ENCODE measurements around the gene BCL2A1.
"Not testable (repeated sequence)": the region's sequence is repeated elsewhere in the genome, so short reads cannot be mapped to it uniquely, and the experiment has no call there.

The BCL2A1 gene

DNA sequence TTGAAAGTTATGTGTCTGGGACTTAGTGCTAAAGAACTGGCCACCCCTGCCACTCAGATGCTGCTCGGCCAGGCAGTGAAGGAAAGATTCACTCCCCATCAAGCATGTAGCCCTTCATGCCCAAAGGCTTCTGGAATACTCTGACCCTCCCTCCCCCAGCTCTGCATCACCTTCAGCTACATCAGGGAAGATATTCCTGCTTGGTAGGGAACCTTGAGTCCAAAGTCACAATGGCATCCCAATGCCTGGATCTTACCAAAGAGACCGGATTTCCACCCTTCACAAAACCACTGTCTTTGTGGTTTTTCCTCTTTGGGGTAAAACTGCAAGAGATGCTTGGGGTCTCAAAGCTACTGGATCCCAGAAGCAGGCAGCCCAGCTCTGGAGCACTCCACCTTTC lies 18.2 kb upstream of the BCL2A1 start:
- no peak for DNase-seq (ENCODE audit: low spot score)

DNA sequence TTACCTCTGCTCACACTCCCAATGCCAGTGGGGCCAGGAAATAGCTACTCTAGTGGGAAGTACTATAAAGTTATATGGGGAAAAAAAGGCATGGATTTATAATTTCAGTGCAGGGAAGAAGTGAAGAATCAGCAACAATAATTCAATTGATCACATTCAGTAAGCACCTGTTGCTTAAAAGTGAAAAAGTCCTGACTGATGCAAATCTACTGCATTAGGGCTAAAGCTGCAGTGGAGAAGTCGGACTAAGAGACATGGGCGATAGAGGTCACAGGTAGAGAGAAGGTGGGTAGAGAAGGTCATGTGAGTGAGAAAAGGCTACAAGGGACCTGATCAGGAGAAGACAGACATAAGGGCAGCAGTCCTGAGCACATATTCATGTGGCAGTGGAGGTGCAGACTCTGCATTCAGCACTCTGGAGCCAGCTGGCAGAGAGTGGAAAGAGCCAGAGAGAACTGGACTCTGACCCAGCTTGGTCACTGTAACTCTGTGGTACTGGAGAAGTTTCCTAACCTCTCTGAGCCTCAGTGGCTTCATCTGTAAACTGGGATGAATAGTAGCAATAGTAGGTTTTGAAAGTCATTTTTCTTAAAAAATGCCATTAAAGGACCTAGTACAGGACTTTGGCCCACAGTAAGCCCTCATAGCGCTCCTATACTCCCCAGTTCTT lies 17.6 kb upstream of the BCL2A1 start:
- no peak for DNase-seq (ENCODE audit: low spot score)

DNA sequence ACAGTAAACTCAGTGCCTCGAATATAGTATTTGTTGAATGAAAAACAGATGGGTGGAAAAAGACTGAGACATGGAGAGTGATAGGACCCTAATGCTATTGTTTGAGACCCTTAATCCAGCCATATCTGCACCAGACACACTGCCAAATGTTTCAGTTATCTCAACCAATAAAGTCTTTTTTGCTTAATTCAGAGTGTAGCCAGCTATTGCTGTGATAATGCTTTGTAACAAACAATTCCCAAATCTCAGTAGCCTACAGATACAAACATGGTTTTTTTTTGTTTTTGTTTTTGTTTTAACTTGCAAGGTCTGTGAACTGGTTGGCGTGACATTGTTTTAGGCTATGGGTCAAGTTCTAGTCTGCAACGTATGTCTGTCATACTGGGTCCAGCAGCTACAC lies 17.0 kb upstream of the BCL2A1 start:
- DNase-seq (ENCODE audit: low spot score): no peak

DNA sequence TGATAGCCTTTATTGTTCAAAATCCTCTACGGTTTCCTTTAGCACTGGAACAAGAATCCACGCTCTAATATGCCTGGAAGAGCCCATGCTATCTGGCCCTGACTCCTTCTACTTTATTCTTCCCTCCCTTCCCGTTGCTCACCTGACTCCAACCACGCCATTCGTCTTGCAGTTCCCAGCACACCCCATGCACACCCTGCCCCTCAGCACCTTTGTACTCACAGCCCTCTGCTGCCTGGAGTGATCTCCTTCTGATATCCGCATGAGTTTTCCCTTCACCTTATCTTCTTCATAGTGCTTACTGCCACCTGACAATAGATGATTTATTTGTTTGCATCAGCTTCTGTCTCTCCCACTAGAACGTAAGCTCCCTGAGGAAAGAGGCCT lies 16.6 kb upstream of the BCL2A1 start:
- no peak for DNase-seq (ENCODE audit: low spot score)

DNA sequence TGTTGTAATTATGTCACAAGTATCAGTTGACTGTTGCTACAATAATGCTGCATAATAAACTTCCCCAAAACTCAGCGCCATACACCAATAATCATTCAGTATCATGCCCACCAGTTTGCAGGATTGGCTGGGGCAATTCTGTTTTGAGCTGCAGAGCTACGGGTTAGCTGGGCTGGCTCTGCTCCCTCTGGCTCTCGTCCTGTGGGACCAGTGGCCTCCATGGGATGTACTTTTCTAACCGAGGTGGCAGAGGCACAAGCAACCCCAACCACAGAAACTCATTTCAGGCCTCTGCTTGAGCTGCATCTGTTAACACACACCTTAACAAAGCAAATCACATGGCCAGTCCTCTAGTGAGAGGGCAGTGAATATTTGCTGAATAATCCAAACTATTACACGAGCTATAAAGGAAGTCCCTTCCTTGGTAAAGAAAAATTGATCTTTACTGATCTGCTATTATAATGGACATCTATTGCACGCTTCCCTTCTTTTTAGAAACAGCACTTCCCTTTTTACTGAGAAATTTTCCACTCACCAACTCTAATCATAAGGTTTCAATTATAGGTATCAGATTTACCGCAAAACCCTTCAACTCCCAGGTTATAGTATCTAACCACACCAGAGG lies 10.9 kb upstream of the BCL2A1 start:
- no peak for DNase-seq (ENCODE audit: low spot score)

DNA sequence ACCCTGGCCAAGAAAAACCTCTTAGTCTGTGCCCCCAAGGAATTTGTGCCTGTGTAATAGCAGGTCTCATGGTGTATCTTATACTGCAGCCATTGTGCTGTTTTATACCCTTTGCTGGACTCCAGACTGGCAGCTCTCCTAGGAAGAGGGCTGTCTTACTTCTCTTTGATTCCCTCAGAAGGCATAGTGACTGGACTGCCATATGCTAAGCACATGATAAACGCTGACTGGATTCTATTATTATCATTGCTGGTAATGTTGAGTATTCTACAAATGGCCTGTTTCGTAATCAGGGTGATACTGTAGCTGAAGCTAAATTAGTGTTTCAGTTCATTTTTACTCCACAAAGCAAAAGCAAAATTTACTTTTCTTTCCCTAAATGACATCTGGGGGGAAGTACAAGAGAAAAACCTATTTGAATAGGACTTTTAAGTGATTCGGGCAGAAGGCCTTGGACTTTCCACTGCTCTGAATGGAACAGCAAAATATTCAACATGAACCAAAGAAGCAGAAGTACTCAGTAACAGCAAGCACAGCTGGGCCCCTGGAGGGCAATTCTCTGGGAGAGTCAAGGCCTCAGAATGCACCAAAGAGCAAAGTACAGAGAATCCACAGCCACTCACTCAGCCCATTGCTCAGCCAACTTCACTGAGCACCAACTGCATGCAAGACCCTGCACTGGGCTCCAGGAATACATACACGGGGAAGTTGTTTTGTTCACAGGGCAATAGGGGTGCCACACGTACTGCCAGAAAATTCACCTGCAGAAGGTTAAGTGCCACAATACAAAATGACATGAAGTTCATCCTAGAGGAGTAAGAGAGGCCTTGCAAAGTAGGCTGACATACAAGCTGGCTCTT lies 7.9 kb upstream of the BCL2A1 start:
- no peak for DNase-seq (ENCODE audit: low spot score)

DNA sequence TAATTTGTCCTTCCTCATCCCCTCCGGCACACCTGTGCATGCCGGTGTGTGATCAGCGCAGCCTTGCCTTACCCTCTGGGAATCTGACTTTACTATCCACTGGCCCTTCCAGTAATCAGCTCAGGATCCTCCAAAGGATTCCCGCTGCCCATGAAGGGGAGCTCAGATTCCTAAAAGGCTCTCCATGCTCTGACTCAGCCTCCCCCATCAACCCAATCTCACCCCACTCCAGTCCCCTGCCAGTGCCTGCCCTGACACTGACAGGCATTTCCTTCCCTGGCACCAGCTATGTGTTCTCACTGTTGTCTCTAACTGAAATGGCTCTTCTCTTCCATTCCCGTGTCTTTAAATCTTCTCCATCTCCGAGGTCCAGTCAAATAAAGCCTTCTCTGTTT lies 7.3 kb upstream of the BCL2A1 start:
- DNase-seq (ENCODE audit: low spot score): no peak

DNA sequence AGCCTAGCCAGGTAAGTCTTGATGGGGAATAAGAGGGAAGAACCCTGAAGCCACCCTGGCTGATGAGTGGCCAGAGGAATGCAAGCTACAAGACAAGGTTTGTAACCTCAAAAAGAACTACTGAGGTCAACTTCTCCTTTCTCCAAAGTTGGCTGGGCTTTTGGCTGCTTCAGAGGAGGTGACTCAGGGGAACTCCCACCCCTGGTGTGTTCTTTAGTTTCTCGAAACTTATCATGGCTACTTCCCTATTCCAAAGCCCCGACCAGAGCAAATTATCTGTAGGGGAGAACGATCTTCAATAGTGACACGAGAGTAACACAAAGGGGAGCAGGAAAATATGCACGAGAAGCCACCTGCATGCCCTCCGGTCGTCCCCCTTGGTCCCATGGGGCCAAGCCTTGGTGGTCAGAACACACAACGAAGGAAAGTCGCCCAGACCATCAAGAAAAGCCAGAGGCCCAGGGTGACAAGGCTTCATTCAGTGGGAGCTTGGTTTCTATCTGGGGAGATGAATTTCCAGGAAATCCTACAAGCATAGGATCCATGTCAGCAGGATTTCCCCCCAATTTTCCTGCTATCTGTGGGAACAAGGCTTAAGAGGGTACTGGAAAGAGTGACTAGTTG lies 6.5 kb upstream of the BCL2A1 start:
- no peak for DNase-seq (ENCODE audit: low spot score)

DNA sequence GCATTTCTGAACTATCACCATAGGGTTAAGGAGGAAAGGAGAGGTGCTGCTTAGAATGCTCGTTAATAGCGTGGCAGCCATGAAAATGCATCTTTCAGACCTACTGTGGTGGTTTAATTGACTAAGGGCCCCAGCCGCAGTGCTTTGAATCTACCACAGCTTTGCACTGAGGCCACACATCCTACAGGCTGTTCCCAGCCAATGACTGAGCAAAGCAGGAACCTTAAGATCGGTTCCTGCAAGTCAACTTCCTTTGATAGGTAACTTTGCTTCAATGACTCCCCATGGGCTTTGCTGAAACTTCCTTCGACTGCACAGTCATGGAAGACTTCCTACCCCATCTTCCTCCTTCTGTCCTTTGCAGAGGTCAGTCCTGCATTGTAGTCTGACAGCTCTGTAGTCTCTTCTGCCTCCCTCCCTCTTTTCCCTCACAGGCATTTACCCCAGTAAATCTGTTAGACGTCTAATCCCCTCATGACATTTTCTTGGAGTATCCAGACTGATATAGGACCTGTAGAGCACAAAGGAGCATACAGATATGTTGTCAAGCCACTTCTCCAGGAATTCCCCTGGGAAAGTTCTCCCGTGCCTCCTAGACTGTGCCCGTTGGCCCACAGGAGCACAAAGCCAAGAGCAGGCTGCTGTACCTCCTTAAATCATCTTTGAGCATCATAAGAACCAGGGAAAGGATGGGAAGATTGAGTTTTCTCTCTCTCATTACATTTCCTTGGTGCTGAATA lies 2.6 kb upstream of the BCL2A1 start:
- DNase-seq (ENCODE audit: low spot score): no peak

DNA sequence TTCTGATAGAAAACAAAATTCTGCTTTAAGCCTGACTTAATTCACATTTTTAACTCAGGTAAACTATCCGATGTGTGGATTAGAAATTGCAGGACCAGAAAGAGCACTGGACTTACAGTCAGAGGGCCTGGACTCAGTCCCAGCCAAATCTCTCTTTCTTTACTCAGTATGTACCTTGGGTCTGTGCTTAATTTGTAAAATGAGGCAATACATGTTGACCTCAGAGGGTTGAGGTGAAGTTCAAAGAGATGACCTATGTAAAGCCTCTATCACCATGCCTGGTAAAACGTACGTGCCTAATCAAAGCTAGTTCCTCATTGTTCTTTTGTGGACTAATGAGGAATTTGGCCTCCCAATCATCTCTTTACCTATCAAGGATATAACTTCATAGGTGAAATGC lies 1.9 kb upstream of the BCL2A1 start:
- no peak for DNase-seq (ENCODE audit: low spot score)

DNA sequence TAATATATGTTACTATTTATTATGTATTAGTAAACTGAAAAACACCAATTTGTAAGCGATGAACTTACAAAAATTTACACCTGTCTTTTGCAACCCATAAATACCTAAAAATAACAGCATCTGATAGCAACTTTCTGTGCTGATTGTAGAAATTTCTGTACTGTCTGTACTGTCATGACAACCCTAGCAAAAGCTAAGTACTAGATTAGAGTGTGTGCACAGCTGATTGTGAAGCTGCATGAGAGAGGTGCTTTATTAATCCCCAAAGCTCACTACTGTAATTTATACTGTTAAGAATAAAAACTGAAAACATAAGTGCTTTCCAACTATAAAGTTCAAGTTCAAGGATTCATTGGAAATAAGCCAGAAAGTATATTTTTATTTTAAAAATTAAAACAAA lies 815 bp downstream of the BCL2A1 start:
- no peak for DNase-seq (ENCODE audit: low spot score)

DNA sequence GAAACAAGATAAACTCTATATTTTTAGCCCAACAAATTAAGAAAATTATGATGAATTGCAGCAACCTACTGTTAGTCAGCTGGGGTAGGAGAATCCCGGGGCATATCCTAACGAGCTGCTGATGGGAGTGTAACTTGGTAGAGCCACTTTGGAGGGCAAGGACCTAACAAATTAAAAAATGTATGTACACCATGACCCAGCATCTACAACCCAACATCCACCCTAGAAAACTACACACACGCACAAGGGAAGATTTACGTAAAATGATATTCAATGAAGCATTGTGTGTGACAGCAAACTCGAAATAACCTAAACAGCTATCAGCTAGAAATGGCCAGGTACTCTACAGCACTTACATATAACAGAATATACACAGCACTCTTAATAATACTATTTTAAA lies 1.9 kb downstream of the BCL2A1 start:
- DNase-seq (ENCODE audit: low spot score): no peak

DNA sequence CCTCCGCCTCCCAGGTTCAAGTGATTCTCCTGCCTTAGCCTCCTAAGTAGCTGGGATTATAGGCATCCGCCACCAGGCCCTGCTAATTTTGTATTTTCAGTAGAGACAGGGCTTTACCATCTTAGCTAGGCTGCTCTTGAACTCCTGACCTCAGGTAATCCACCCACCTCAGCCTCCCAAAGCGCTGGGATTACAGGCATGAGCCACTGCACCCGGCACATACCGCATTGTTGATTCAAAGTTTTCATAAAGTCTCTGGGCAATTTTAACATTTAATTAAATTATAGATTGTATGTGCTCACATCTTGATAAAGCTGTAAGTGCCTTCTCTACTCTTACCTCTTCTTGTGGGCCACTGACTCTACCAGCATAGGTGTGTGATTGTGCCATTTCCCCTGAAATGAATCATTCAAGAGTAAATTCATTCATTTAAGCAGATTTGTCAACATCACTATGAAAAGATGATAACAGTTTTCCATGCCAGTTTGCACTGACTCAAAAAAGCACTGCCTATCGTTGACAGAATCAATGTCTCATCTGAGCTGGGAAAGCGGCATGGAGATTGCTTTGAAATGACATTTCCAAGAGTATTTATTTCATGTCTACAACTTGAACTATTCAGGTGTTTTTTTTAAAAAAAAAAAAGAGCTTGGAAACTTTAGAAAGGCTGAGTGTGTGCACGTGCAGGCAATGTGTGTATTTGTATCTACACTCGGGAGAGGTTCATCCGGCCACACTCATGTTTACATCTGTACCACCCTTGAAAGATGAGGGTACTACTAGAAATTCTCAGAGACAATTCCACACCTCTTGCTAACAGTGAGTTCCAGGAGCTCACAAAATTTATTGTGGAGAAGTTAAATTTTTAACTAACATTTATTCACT lies 3.5 kb downstream of the BCL2A1 start:
- DNase-seq (ENCODE audit: low spot score): no peak

DNA sequence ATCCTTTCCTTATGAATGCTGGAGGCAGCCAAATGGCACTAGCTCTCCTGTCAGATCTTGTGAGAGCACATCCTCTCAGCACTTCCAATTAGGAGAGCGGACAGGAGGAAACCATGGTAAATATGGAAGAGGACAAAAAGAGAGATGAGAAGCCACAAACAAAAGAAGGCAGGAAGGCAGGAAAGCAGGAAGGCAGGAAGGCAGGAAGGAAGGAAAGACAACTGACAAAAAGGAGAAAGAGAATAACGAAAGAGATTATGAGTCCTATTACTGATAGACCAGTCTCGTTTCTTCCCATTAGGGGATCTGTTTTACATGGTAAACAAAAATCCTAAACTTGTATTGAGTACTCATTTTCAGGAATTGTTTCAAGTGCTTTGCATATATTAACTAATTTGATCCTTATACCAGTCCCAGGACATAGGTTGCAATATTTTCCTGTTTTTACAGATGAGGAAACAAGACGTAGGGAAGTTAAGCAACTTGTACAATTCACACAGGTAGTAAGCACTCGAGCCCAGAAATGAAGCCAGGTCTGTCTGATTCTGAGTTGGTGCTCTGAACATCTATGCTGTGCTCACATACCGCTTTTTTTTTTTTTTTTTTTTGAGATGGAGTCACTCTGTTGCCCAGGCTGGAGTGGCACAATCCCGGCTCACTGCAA lies 4.2 kb downstream of the BCL2A1 start:
- DNase-seq (ENCODE audit: low spot score): no peak

DNA sequence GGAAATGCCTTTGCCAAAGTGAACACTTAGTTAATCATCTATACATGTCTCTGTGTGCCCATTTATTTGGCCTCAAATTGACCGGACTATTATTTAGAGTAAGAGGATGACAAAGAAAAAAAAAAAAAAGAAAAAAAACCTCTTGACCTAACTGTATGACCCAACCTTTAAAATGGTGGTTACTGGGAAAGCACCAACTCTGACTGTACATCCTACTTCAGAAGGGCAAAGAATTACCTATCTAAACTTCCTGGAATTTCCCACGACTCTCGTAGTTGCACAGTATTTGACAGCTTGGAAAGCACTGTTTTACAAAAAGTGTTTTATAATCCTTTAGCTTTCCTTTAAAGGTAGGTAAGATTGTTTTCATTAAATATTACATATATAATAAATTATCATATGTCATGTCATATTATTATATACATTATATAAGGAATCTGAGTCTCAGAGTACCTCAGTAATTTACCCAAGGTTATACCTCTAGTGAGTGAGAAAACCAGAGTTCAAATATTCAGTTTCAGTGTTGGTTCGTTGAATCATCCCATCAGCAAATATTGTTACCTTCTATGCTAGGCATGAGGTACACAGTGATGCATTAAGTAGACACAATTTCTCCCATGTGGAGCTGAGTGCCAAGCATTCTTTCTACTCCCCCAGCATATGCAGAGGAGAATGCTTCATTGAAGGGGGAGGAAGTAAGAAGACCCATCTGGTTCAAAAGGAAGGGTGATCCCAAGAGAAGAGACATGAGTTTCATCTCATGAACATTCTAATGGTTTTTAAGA lies 5.0 kb downstream of the BCL2A1 start:
- DNase-seq (ENCODE audit: low spot score): no peak

DNA sequence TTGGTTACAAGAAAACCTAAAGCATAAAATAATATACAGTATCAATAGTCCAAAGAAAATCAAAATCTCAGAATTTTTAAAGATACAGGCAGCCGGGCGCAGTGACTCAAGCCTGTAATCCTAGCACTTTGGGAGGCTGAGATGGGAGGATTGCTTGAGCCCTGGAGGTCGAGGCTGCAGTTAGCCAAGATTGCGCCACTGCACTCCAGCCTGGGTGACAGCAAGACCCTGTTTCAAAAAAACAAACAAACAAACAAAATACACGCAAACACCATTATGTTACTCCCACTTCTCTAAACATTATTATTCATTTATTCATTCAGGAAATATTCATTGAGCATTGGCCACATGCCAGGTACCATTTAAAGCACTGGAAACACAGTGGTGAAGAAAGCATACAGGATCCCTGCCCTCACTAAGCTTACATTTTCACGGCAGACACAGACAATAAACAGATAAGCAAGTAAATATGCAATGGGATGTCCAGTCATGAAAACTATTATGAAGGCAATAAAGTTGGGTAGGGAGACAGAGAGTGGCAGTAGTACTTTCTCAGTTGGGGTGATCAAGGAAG lies 6.7 kb downstream of the BCL2A1 start:
- no peak for DNase-seq (ENCODE audit: low spot score)

DNA sequence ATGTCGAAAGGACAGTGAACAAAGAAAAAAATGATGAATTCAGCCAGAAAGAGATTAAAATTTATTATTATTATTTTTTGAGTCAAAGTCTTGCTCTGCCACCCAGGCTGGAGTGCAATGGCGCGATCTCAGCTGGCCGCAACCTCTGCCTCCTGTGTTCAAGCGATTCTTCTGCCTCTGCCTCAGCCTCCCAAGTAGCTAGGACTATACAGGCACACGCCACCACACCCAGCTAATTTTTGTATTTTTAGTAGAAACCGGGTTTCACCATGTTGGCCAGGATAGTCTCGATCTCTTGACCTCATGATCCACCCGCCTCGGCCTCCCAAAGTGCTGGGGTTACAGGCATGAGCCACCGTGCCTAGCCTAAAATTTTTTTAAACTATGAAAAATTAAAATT lies 8.1 kb downstream of the BCL2A1 start:
- not testable (repeated sequence) for DNase-seq (ENCODE audit: low spot score)

DNA sequence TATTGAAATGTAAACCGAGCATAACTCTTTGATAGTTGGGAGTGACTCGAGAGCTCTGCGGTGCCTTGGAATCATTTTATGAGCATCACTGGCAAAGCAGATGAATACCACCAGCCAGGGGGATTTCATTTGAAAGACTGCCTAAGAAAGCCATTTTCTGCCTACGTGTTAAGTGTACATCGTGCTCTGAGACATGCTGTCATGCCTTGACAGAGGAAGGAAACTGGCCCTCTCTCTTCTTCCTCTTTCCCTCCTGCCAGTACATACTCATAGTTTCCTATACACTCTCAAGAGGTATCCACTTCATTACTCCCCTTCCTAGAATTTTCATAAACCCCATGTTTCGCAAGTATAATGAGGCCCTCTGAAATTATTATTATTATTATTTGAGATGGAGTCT lies 8.8 kb downstream of the BCL2A1 start:
- no peak for DNase-seq (ENCODE audit: low spot score)

DNA sequence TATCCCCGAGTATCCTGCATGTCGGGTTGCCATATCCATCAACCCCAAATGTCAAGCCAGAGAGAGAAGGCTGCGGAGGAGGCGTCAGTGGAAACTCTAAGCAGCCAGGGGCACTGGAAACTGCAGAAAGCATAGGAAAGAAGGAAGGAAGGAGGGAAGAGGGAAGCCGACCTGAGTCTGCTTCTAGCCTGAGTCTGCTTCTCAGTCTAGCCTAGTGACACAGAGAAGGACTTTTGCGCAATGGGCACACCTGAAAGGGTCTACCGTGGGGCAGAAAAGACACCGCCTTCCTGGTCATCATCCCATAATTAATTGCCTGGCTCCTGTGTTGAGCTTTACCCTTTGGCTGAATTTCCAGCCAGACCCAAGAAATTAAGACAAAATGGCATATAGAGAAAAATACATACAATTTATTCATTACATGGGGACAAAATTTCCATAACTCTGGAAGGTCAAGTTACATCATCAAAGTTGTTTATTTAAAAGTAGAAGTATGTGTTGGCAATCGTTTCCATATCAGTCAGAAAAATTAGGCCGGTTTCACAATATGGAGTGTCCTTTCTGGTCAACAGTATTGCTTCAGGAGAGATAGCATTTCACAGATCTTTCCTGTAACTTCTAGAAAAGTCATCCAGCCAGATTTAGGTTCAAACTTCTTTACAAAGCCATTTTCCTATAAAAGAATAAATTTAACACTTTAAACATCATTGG lies 10.3 kb downstream of the BCL2A1 start:
- no peak for DNase-seq (ENCODE audit: low spot score)
